HepG2 (cell line): Measurements from ENCODE around the gene MEF2B. TPM values are rescaled to one million over a fixed set of nuclear protein-coding genes. Genes with fewer than 3 reads are reported as not detected.

Experiments used
- ATAC-seq: fragments of 200-7000 bp; cut with Tn5 transposase; 3 replicates; pipeline ENCODE4 v1.9.1; 2020; ENCODE audit warnings: mild to moderate bottlenecking, moderate library complexity
- BruUV-seq: library from RNA; stranded (reverse); fragments of 400-500 nt; replicated peaks from 2 replicates; lab custom pipeline; 2021; lab: Mats Ljungman, UMichigan
- CTCF ChIA-PET: fragments of 300-600 bp; formaldehyde crosslinking; extraction: SDS; loops from one replicate; lab custom pipeline; 2021; ENCODE audit warnings: low total read pairs, inconsistent platforms, low intra/inter-chr PET ratio; lab: Yijun Ruan, JAX
- POLR2A ChIA-PET: fragments of 350-600 bp; sonication (Branson Sonifier 250); formaldehyde crosslinking; loops from one replicate; lab custom pipeline; 2020; ENCODE audit warnings: antibody characterized with exemption, inconsistent platforms; lab: Yijun Ruan, JAX
- DNase-seq: peaks from one replicate; pipeline ENCODE4 v3.0.0-alpha.2; 2015; ENCODE audit warnings: low spot score
- FAIRE-seq: peaks from 3 replicates; lab custom pipeline; 2011; peaks lifted over from hg19 to GRCh38; lab: Jason Lieb, UNC
- H2AFZ ChIP-seq: one replicate; pipeline ENCODE4 v1.6.1; 2011; ENCODE audit warnings: low read length, inconsistent platforms
- H3K27ac ChIP-seq: fragments of 300-600 bp; 3 replicates; pipeline ENCODE4 v1.8.0; 2011; ENCODE audit warnings: mixed run types, mild to moderate bottlenecking, mixed read lengths, low read length, inconsistent platforms; ENCODE audit not compliant: insufficient read depth; ENCODE audit errors: extremely low read length
- H3K27me3 ChIP-seq, 2 experiments: fragments of 200-600 bp in 1 of 2; 2 replicates in 1 of 2; 3 replicates in 1 of 2; pipeline versions ENCODE4 v1.6.0 to v1.8.0; 2011; ENCODE audit warnings: low read length in 2 of 2, mild to moderate bottlenecking in 2 of 2, moderate library complexity in 2 of 2, inconsistent platforms in 1 of 2; ENCODE audit not compliant: insufficient read depth in 2 of 2, control insufficient read depth in 1 of 2
- H3K36me3 ChIP-seq, 2 experiments: fragments of 200-600 bp in 1 of 2; replicated peaks in 1 of 2; 2 replicates in 1 of 2; 3 replicates in 1 of 2; pipeline versions ENCODE4 v1.5.1 to v1.8.0; 2011; ENCODE audit warnings: low read length in 2 of 2, inconsistent platforms in 1 of 2; ENCODE audit not compliant: insufficient read depth in 2 of 2, control insufficient read depth in 1 of 2
- H3K4me1 ChIP-seq: 2 replicates; pipeline ENCODE4 v1.5.1; 2012; ENCODE audit warnings: low read length, inconsistent platforms; ENCODE audit not compliant: insufficient read depth
- H3K4me2 ChIP-seq: 2 replicates; pipeline ENCODE4 v1.6.0; 2011; ENCODE audit warnings: low read depth, low read length, inconsistent platforms
- H3K4me3 ChIP-seq, 3 experiments: fragments of 200-600 bp in 1 of 3; sonication (generic), shearing (Covaris generic) in 1 of 3; replicated peaks in 1 of 3; 2 replicates each; pipeline ENCODE4 v1.5.1; 2011 to 2016; ENCODE audit warnings: low read length in 3 of 3, inconsistent platforms in 2 of 3, low read depth in 2 of 3, mild to moderate bottlenecking in 2 of 3, control low read depth in 1 of 3, mixed read lengths in 1 of 3; ENCODE audit not compliant: insufficient read depth in 1 of 3
- H3K79me2 ChIP-seq: one replicate; pipeline ENCODE4 v1.6.1; 2011; ENCODE audit warnings: low read length, inconsistent platforms; ENCODE audit not compliant: insufficient read depth
- H3K9ac ChIP-seq: 2 replicates; pipeline ENCODE4 v1.6.0; 2011; ENCODE audit warnings: mild to moderate bottlenecking, low read depth, low read length, inconsistent platforms; ENCODE audit not compliant: insufficient read depth
- H3K9me3 ChIP-seq: 2 replicates; pipeline ENCODE4 v1.5.1; 2012; ENCODE audit warnings: mild to moderate bottlenecking, low read length
- H4K20me1 ChIP-seq: 2 replicates; pipeline ENCODE4 v1.6.0; 2011; ENCODE audit warnings: inconsistent platforms, mild to moderate bottlenecking, low read length, moderate library complexity; ENCODE audit not compliant: insufficient read depth
- AGO2 ChIP-seq: fragments of 200-400 bp; formaldehyde crosslinking; optimal IDR thresholded peaks from 2 replicates; pipeline ENCODE3; 2017; ENCODE audit warnings: mild to moderate bottlenecking, low read depth, low read length, moderate library complexity
- BRCA1 ChIP-seq: sonication (generic); formaldehyde crosslinking; IDR thresholded peaks from 2 replicates; pipeline ENCODE4 v1.4.0; 2020; ENCODE audit warnings: missing genetic modification reagents
- FOXA1 ChIP-seq, 2 experiments: fragments of 450-650 bp in 1 of 2; sonication (generic) in 1 of 2; formaldehyde crosslinking in 1 of 2; IDR thresholded peaks; 2 replicates each; pipeline versions ENCODE4 v1.4.0 to v1.6.1; 2016 to 2020; ENCODE audit warnings: missing genetic modification reagents in 1 of 2
- GABPB1 ChIP-seq: IDR thresholded peaks from 2 replicates; pipeline ENCODE4 v1.6.1; 2016; ENCODE audit warnings: mild to moderate bottlenecking, missing genetic modification reagents, moderate library complexity, missing compliant biosample characterization
- HNRNPH1 ChIP-seq: fragments of 200-400 bp; formaldehyde crosslinking; optimal IDR thresholded peaks from 2 replicates; pipeline ENCODE3; 2017; ENCODE audit warnings: mild to moderate bottlenecking, low read depth, low read length
- HOXA3 ChIP-seq: sonication (generic); formaldehyde crosslinking; IDR thresholded peaks from 2 replicates; pipeline ENCODE4 v1.5.0; 2020; ENCODE audit warnings: missing genetic modification reagents
- KDM6A ChIP-seq: IDR thresholded peaks from 2 replicates; pipeline ENCODE4 v1.6.1; 2016; ENCODE audit warnings: low read depth
- KLF15 ChIP-seq: sonication (generic); formaldehyde crosslinking; IDR thresholded peaks from 2 replicates; pipeline ENCODE4 v1.8.1; 2023; ENCODE audit warnings: borderline replicate concordance, mild to moderate bottlenecking, inconsistent platforms, missing genetic modification reagents, mixed read lengths
- PPARG ChIP-seq: conservative IDR thresholded peaks from 2 replicates; pipeline ENCODE4 v1.6.1; 2016; ENCODE audit warnings: missing biosample characterization, missing genetic modification reagents
- SATB2 ChIP-seq: sonication (generic); formaldehyde crosslinking; IDR thresholded peaks from 2 replicates; pipeline ENCODE4 v1.5.0; 2020; ENCODE audit warnings: missing genetic modification reagents
- SP2 ChIP-seq: sonication (generic); formaldehyde crosslinking; IDR thresholded peaks from 2 replicates; pipeline ENCODE4 v1.5.1; 2020; ENCODE audit warnings: mild to moderate bottlenecking, missing genetic modification reagents
- TEAD3 ChIP-seq: optimal IDR thresholded peaks from 2 replicates; pipeline ENCODE3; 2016; ENCODE audit warnings: borderline replicate concordance
- XRCC5 ChIP-seq: fragments of 200-400 bp; formaldehyde crosslinking; optimal IDR thresholded peaks from 2 replicates; pipeline ENCODE3; 2017; ENCODE audit warnings: mild to moderate bottlenecking, low read length
- ZFP82 ChIP-seq: sonication (generic); formaldehyde crosslinking; IDR thresholded peaks from 2 replicates; pipeline ENCODE4 v1.5.1; 2020; ENCODE audit warnings: mild to moderate bottlenecking, missing genetic modification reagents, borderline replicate concordance
- WGBS: methylation state at CpG from one replicate; pipeline ENCODE4 v1.1.6; 2017; ENCODE audit warnings: low lambda C conversion rate; 5-methylcytosine and 5-hydroxymethylcytosine counted together
- in situ Hi-C: cut with HindIII; loops from 2 replicates; pipeline ENCODE4 v1.10.0; 2017; ENCODE audit warnings: low pct_unique_long_range_greater_than_20kb; ENCODE audit not compliant: extremely low pct_ligation_motif_present
- intact Hi-C: fragments of 100-400 bp; cut with micrococcal nuclease; formaldehyde crosslinking; loops from one replicate; pipeline ENCODE4 v1.10.0; 2022; ENCODE audit not compliant: unreplicated experiment
- polyA plus RNA-seq, 8 experiments: library from polyadenylated mRNA; depleted of rRNA in 3 of 8; stranded (reverse) in 7 of 8; unstranded in 1 of 8; fragments of >200 nt; fragmentation: Illumina TruSeq in 4 of 8; extraction: Trizol in 4 of 8; gene quantifications; 2 replicates each; pipeline versions ENCODE4 v1.2.1 to v1.2.3, GENCODE V29; 2011 to 2016; ENCODE audit warnings: low read depth in 4 of 8, missing spikeins in 1 of 8, mixed read lengths in 1 of 8; ENCODE audit not compliant: insufficient read depth in 1 of 8
- total RNA-seq, 5 experiments: library from RNA; depleted of rRNA; stranded (reverse); fragments of >200 nt; fragmentation: Illumina TruSeq; extraction: Trizol; gene quantifications; 2 replicates each; pipeline ENCODE4 v1.2.3, GENCODE V29; 2016; ENCODE audit warnings: low read depth in 1 of 5
- TF ChIP-seq, protein P1 (sequence below): sonication (generic); formaldehyde crosslinking; IDR thresholded peaks from 2 replicates; pipeline ENCODE4 v1.9.0; 2022; ENCODE audit warnings: missing genetic modification reagents, mild to moderate bottlenecking, borderline replicate concordance
- TF ChIP-seq, protein P2 (sequence below): sonication (generic); formaldehyde crosslinking; IDR thresholded peaks from 2 replicates; pipeline ENCODE4 v1.5.0; 2020; ENCODE audit warnings: mild to moderate bottlenecking, missing genetic modification reagents, borderline replicate concordance
- TF ChIP-seq, protein P3 (sequence below): sonication (generic); formaldehyde crosslinking; IDR thresholded peaks from 2 replicates; pipeline ENCODE4 v1.4.0; 2020; ENCODE audit warnings: mild to moderate bottlenecking, missing genetic modification reagents

The MEF2B gene
- total and polyA plus RNA-seq, 2 of the 13 experiments (the other 11 are each of a cell fraction or from before 2014, with no cell fraction given): 1.2 to 1.7 TPM

DNA sequence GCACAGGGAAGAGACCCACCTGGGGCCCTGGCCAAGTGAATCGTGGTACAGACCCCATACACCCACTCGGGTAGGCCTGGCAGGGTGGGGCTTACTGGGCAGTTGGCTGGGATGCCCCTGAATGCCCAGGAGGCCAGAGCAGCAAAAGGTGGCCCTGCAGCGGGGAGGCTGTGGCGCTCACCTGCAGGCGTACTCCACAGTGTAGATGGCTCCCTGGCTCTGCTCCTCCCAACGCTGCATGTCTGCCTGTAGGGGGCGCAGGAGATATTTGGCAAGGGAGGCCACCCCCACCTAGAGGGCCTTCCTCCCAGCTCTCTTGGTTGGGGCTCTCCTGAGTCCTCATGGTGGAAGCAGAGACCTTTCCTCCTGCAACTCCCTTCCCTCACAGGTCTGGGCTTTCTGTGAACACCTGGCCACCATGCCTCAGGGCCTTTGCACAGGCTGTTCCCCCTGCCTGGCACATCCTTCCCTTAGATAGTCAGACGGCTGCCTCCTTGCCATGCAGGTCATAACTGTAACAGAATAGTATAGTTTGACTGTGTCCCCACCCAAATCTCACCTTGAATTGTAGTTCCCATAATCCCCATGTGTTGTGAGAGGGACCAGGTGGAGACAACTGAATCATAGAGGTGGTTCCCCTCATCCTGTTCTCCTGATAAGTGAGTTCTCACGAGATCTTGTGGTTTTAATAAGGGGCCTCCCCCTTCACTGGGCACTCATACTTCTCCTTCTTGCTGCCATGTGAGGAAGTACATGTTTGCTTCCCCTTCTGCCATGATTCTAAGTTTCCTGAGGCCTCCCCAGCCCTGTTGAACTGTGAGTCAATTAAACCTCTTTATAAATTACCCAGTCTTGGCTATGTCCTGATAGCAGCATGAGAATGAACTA is 16.0 kb upstream of the MEF2B start (continued):
- TF ChIP-seq, protein P1, sequence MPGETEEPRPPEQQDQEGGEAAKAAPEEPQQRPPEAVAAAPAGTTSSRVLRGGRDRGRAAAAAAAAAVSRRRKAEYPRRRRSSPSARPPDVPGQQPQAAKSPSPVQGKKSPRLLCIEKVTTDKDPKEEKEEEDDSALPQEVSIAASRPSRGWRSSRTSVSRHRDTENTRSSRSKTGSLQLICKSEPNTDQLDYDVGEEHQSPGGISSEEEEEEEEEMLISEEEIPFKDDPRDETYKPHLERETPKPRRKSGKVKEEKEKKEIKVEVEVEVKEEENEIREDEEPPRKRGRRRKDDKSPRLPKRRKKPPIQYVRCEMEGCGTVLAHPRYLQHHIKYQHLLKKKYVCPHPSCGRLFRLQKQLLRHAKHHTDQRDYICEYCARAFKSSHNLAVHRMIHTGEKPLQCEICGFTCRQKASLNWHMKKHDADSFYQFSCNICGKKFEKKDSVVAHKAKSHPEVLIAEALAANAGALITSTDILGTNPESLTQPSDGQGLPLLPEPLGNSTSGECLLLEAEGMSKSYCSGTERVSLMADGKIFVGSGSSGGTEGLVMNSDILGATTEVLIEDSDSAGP (CRISPR knock-in tag): peak; percentile 69; the same call in 1 of the 2 replicates
- TF ChIP-seq HOXA3 (CRISPR knock-in tag): peak; percentile 45; the same call in 1 of the 2 replicates
- TF ChIP-seq XRCC5: peak; percentile 86
- peak; percentile 99 for TF ChIP-seq TEAD3 (CRISPR knock-in tag)

DNA sequence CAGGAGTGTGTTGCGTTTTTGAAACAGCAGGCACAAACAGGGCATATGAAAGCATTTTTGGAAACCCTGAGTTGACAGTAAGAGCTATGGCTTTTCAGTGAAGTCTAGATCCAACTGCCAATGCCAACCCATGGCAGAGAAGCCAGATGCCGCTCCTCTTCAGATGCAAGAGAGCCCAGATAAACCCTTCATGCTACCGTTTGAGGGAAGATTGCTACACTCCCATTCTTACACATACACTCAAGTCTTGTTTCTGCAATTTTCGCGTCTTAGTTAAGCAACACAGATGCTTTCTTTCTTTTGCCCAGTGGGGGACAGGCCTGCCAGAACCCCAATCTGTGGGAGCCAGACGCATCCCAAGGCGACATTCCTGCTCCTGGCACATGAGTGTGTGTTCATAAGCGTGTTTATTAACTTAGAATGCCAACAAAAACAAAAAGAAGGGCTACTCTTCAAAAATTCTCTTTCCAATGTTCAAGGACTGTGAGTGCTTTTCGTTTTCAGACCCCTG is 11.5 kb upstream of the MEF2B start:
- POLR2A ChIA-PET: no interaction called here
- no TSS peak for BruUV-seq
- intact Hi-C loops: no loop called here

More for the DNA sequence above, 11.5 kb upstream of the MEF2B start:
- FAIRE-seq: no peak
- H3K27ac ChIP-seq: no peak overlapping the region
- H3K4me3 ChIP-seq: no peak overlapping the region
- no peak overlapping the region for H3K4me2 ChIP-seq
- H3K9ac ChIP-seq: no peak overlapping the region
- peaks cover 3 to 10% of the 10 kb centered on the region in 2 experiments; a peak in 2 of 5 replicates for H3K36me3 ChIP-seq
- in situ Hi-C loops: no loop called here
- H3K27me3 ChIP-seq: no peaks in the 10 kb centered on the region
- no peaks in the 10 kb centered on the region for H3K9me3 ChIP-seq
- H3K4me1 ChIP-seq: no peaks in the 10 kb centered on the region
- no peak for TF ChIP-seq SATB2 (CRISPR knock-in tag)
- TF ChIP-seq PPARG (CRISPR knock-in tag): no peak
- TF ChIP-seq KLF15 (CRISPR knock-in tag): no peak
- no peak for TF ChIP-seq AGO2
- no peak for TF ChIP-seq GABPB1 (CRISPR knock-in tag)
- TF ChIP-seq HNRNPH1: no peak
- no peak for TF ChIP-seq BRCA1 (CRISPR knock-in tag)
- no peak for TF ChIP-seq FOXA1 (IDR thresholded peaks at IDR 0.05)
- no peak for TF ChIP-seq FOXA1 (CRISPR knock-in tag; IDR thresholded peaks at IDR 0.05)
- no peak for TF ChIP-seq ZFP82 (CRISPR knock-in tag)
- TF ChIP-seq, protein P2, sequence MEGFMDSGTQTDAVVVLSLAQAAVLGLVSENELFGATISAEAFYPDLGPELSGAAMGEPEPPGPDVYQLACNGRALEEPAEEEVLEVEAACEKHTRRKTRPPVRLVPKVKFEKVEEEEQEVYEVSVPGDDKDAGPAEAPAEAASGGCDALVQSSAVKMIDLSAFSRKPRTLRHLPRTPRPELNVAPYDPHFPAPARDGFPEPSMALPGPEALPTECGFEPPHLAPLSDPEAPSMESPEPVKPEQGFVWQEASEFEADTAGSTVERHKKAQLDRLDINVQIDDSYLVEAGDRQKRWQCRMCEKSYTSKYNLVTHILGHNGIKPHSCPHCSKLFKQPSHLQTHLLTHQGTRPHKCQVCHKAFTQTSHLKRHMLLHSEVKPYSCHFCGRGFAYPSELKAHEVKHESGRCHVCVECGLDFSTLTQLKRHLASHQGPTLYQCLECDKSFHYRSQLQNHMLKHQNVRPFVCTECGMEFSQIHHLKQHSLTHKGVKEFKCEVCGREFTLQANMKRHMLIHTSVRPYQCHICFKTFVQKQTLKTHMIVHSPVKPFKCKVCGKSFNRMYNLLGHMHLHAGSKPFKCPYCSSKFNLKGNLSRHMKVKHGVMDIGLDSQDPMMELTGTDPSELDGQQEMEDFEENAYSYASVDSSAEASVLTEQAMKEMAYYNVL: no peak
- TF ChIP-seq, protein P3, sequence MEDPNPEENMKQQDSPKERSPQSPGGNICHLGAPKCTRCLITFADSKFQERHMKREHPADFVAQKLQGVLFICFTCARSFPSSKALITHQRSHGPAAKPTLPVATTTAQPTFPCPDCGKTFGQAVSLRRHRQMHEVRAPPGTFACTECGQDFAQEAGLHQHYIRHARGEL (CRISPR knock-in tag): no peak
- TF ChIP-seq SP2 (CRISPR knock-in tag): no peak
- TF ChIP-seq KDM6A: no peak
- no peak overlapping the region for H2AFZ ChIP-seq
- WGBS: 96% methylated on average over 9 of the region's 9 CpGs
- no peaks in the 10 kb centered on the region for H3K79me2 ChIP-seq
- CTCF ChIA-PET: no interaction called here
- DNase-seq: no peak
- no peak for ATAC-seq
- H4K20me1 ChIP-seq: no peaks in the 10 kb centered on the region
